SK-N-SH (cell line): ENCODE data around the gene DAB1. TPM values are rescaled to one million over a fixed set of nuclear protein-coding genes. Genes with fewer than 3 reads are reported as not detected.
A peak's percentile ranks its signal among the peaks of the same experiment; 100 is the strongest.

Experiments
- CTCF ChIA-PET: fragments of 300-600, 350-600 bp; formaldehyde crosslinking; extraction: SDS; loops from one replicate; lab custom pipeline; 2021; lab: Yijun Ruan, JAX
- POLR2A ChIA-PET: fragments of 350-600 bp; sonication (Branson Sonifier 250); formaldehyde crosslinking; extraction: SDS; loops from one replicate; lab custom pipeline; 2020; ENCODE audit warnings: antibody characterized with exemption, inconsistent platforms; lab: Yijun Ruan, JAX
- DNase-seq: peaks from one replicate; pipeline ENCODE4 v3.0.0; 2012
- H2AFZ ChIP-seq: fragments of 200-600 bp; sonication (generic); 2 replicates; pipeline ENCODE4 v1.8.1; 2016; ENCODE audit warnings: antibody characterized with exemption, mild to moderate bottlenecking, low read depth
- H3F3A ChIP-seq: fragments of 200-600 bp; sonication (generic); replicated peaks from 2 replicates; pipeline ENCODE3; 2016; ENCODE audit warnings: antibody characterized with exemption, mild to moderate bottlenecking; ENCODE audit not compliant: insufficient read depth
- H3K27ac ChIP-seq, 2 experiments: fragments of 200-500 bp in 1 of 2; fragments of 200-600 bp in 1 of 2; sonication (Bioruptor generic) in 1 of 2; sonication (generic), shearing (Covaris generic) in 1 of 2; 2 replicates each; pipeline versions ENCODE4 v1.5.1 to v1.6.1; 2014 to 2016; ENCODE audit warnings: low read depth in 2 of 2, inconsistent platforms in 1 of 2, low read length in 1 of 2, mild to moderate bottlenecking in 1 of 2, mixed read lengths in 1 of 2
- H3K27me3 ChIP-seq: fragments of 200-600 bp; sonication (generic), shearing (Covaris generic); 2 replicates; pipeline ENCODE4 v1.6.1; 2016; ENCODE audit warnings: mixed run types; ENCODE audit not compliant: insufficient read depth
- H3K36me3 ChIP-seq, 2 experiments: fragments of 200-500 bp in 1 of 2; fragments of 200-600 bp in 1 of 2; sonication (Bioruptor generic) in 1 of 2; sonication (generic) in 1 of 2; replicated peaks in 1 of 2; 2 replicates each; pipeline versions ENCODE3 to v1.5.1; 2014 to 2016; ENCODE audit warnings: low read length in 1 of 2, mild to moderate bottlenecking in 1 of 2; ENCODE audit not compliant: insufficient read depth in 2 of 2, control insufficient read depth in 1 of 2
- H3K4me1 ChIP-seq, 2 experiments: fragments of 200-500 bp in 1 of 2; fragments of 200-600 bp in 1 of 2; sonication (Bioruptor generic) in 1 of 2; sonication (generic), shearing (Covaris generic) in 1 of 2; 2 replicates each; pipeline versions ENCODE4 v1.5.1 to v1.6.1; 2014 to 2016; ENCODE audit warnings: low read depth in 1 of 2, low read length in 1 of 2, mixed run types in 1 of 2; ENCODE audit not compliant: insufficient read depth in 2 of 2, control insufficient read depth in 1 of 2
- H3K4me2 ChIP-seq: fragments of 200-600 bp; sonication (generic), shearing (Covaris generic); 2 replicates; pipeline ENCODE4 v1.6.1; 2017; ENCODE audit warnings: mixed run types
- H3K4me3 ChIP-seq, 2 experiments: fragments of 200-500 bp in 1 of 2; fragments of 200-600 bp in 1 of 2; sonication (Bioruptor generic) in 1 of 2; sonication (generic), shearing (Covaris generic) in 1 of 2; 2 replicates each; pipeline versions ENCODE4 v1.5.1 to v1.8.1; 2014 to 2016; ENCODE audit warnings: low read depth in 2 of 2, inconsistent platforms in 1 of 2, low read length in 1 of 2, mild to moderate bottlenecking in 1 of 2, mixed read lengths in 1 of 2, moderate library complexity in 1 of 2
- H3K79me2 ChIP-seq: fragments of 200-600 bp; sonication (generic); 2 replicates; pipeline ENCODE4 v1.8.1; 2017; ENCODE audit warnings: mild to moderate bottlenecking; ENCODE audit not compliant: insufficient read depth
- H3K9ac ChIP-seq: fragments of 200-600 bp; sonication (generic); 2 replicates; pipeline ENCODE4 v1.6.1; 2017; ENCODE audit warnings: mixed run types
- H3K9me2 ChIP-seq: fragments of 200-600 bp; sonication (generic); 2 replicates; pipeline ENCODE4 v1.6.1; 2017; ENCODE audit warnings: mixed run types
- H3K9me3 ChIP-seq: fragments of 200-600 bp; sonication (generic); 2 replicates; pipeline ENCODE4 v1.6.1; 2017; ENCODE audit warnings: mixed run types, mild to moderate bottlenecking, moderate library complexity
- H4K20me1 ChIP-seq: fragments of 200-600 bp; sonication (generic); 2 replicates; pipeline ENCODE4 v1.6.1; 2017; ENCODE audit warnings: mild to moderate bottlenecking, mixed run types; ENCODE audit not compliant: insufficient read depth
- CHD2 ChIP-seq: fragments of 150-350 bp; IDR thresholded peaks from 2 replicates; pipeline ENCODE4 v1.6.1; 2018; ENCODE audit warnings: low read length; ENCODE audit not compliant: partially characterized antibody
- ELF1 ChIP-seq: IDR thresholded peaks from 2 replicates; pipeline ENCODE4 v1.4.0; 2012
- GABPA ChIP-seq: IDR thresholded peaks from 2 replicates; pipeline ENCODE4 v1.4.0; 2012; ENCODE audit warnings: low read depth, mild to moderate bottlenecking
- GATA2 ChIP-seq: sonication (generic); formaldehyde crosslinking; IDR thresholded peaks from 2 replicates; pipeline ENCODE4 v1.5.0; 2020; ENCODE audit warnings: mild to moderate bottlenecking, missing genetic modification reagents
- JUND ChIP-seq: IDR thresholded peaks from 2 replicates; pipeline ENCODE4 v1.4.0; 2012
- MXI1 ChIP-seq: IDR thresholded peaks from 2 replicates; pipeline ENCODE4 v1.6.1; 2012; ENCODE audit warnings: mild to moderate bottlenecking, low read depth, low read length, improper control_type of control experiment
- NRF1 ChIP-seq: IDR thresholded peaks from 2 replicates; pipeline ENCODE4 v1.6.1; 2012; ENCODE audit warnings: low read depth, mild to moderate bottlenecking, low read length
- PBX3 ChIP-seq: IDR thresholded peaks from 2 replicates; pipeline ENCODE4; 2012
- POLR2AphosphoS5 ChIP-seq: IDR thresholded peaks from 2 replicates; pipeline ENCODE4 v1.6.1; 2012; ENCODE audit warnings: low read depth, low read length
- RAD21 ChIP-seq: IDR thresholded peaks from 2 replicates; pipeline ENCODE4 v1.6.1; 2012; ENCODE audit warnings: mild to moderate bottlenecking, low read length
- RCOR1 ChIP-seq: fragments of 150-350 bp; IDR thresholded peaks from 2 replicates; pipeline ENCODE4 v1.6.1; 2017; ENCODE audit warnings: antibody characterized with exemption, low read length
- REST ChIP-seq: IDR thresholded peaks from 2 replicates; pipeline ENCODE4 v1.6.1; 2012; ENCODE audit warnings: mild to moderate bottlenecking, low read depth, low read length, moderate library complexity
- SMC3 ChIP-seq: IDR thresholded peaks from 2 replicates; pipeline ENCODE4 v1.6.1; 2012; ENCODE audit warnings: low read depth, low read length, improper control_type of control experiment
- TCF12 ChIP-seq: IDR thresholded peaks from 2 replicates; pipeline ENCODE4 v1.4.0; 2012
- YY1 ChIP-seq: IDR thresholded peaks from 2 replicates; pipeline ENCODE4 v1.4.0; 2012; ENCODE audit warnings: low read depth, mild to moderate bottlenecking
- WGBS: methylation state at CpG from one replicate; pipeline ENCODE4 v1.1.6; 2017; ENCODE audit warnings: low lambda C conversion rate; 5-methylcytosine and 5-hydroxymethylcytosine counted together
- polyA plus RNA-seq, 3 experiments: library from polyadenylated mRNA; depleted of rRNA; stranded (reverse); fragments of >200 nt; gene quantifications; 2 replicates each; pipeline ENCODE4 v1.2.3, GENCODE V29; 2012
- TF ChIP-seq, protein P1 (sequence below): IDR thresholded peaks from 2 replicates; pipeline ENCODE4 v1.4.0; 2012; ENCODE audit warnings: low read depth, borderline replicate concordance
- TF ChIP-seq, protein P2 (sequence below): fragments of 150-350 bp; IDR thresholded peaks from 2 replicates; pipeline ENCODE4 v1.6.1; 2017; ENCODE audit warnings: antibody characterized with exemption, low read length, low read depth, borderline replicate concordance
- TF ChIP-seq, protein P3 (sequence below): IDR thresholded peaks from 2 replicates; pipeline ENCODE4 v1.4.0; 2012; ENCODE audit warnings: low read depth

The DAB1 gene
- polyA plus RNA-seq, 1 of the 3 experiments (the other 2 are of a cell fraction), result 2.9 TPM

GRCh38 chr1:57468641-57469523 lies 45.0 kb upstream of the DAB1 start (continued):
- TF ChIP-seq RAD21, result no peak
- TF ChIP-seq, all 33 proteins: peak for 10

DNA sequence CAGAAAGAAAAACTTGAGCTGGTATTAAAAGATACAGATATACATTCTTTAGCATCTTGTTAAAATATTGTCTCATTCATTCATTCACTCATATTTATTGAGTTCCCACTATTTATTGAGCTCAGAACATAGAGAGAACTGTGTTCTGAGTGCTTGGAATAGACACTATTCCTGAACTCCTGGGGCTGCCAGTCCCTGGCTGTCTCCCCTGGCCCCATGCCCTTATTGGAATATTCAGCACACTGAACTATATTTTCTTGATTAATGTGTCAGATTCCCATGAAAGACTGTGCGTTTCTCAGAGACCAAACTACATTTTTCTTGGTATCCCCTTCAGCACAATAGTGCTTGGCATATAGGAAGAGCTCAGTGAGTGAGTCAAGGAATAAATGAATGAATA lies 44.0 kb upstream of the DAB1 start:
- WGBS, result 84% methylated on average over 1 of the region's 1 CpG
- H3K36me3 ChIP-seq, result no peaks in the 10 kb centered on the region
- no peaks in the 10 kb centered on the region for H3K79me2 ChIP-seq
- ChIA-PET CTCF (interaction anchor here (0.6 kb wide), 1 partner anchor 16 kb away, joined by 3 read pairs; no protein-coding TSS in a partner anchor), POLR2A (no interaction called here)
- H2AFZ ChIP-seq, result no peak overlapping the region
- no peaks in the 10 kb centered on the region for H4K20me1 ChIP-seq
- H3K9ac ChIP-seq, result no peak overlapping the region
- no peak for TF ChIP-seq JUND
- TF ChIP-seq, protein P1, sequence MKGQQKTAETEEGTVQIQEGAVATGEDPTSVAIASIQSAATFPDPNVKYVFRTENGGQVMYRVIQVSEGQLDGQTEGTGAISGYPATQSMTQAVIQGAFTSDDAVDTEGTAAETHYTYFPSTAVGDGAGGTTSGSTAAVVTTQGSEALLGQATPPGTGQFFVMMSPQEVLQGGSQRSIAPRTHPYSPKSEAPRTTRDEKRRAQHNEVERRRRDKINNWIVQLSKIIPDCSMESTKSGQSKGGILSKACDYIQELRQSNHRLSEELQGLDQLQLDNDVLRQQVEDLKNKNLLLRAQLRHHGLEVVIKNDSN, result no peak
- no peak for TF ChIP-seq RCOR1
- no peak for TF ChIP-seq REST
- no peak for TF ChIP-seq NRF1
- no peak for TF ChIP-seq CHD2
- no peak for TF ChIP-seq POLR2AphosphoS5
- no peak for TF ChIP-seq PBX3
- no peak for TF ChIP-seq MXI1
- TF ChIP-seq, protein P2, sequence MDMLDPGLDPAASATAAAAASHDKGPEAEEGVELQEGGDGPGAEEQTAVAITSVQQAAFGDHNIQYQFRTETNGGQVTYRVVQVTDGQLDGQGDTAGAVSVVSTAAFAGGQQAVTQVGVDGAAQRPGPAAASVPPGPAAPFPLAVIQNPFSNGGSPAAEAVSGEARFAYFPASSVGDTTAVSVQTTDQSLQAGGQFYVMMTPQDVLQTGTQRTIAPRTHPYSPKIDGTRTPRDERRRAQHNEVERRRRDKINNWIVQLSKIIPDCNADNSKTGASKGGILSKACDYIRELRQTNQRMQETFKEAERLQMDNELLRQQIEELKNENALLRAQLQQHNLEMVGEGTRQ, result no peak
- TF ChIP-seq YY1, result no peak
- TF ChIP-seq SMC3, result no peak
- TF ChIP-seq TCF12, result no peak
- no peak for TF ChIP-seq ELF1
- TF ChIP-seq, protein P3, sequence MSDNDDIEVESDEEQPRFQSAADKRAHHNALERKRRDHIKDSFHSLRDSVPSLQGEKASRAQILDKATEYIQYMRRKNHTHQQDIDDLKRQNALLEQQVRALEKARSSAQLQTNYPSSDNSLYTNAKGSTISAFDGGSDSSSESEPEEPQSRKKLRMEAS, result no peak
- no peak for TF ChIP-seq GATA2 (CRISPR knock-in tag)
- TF ChIP-seq GABPA, result no peak
- peaks cover 4 to 42% of the 10 kb centered on the region in 2 experiments for H3K4me1 ChIP-seq
- no peak overlapping the region for H3K4me3 ChIP-seq
- H3K27me3 ChIP-seq, result no peaks in the 10 kb centered on the region
- H3K9me3 ChIP-seq, result no peaks in the 10 kb centered on the region
- H3K9me2 ChIP-seq, result no peaks in the 10 kb centered on the region
- peak overlapping the region in 1 of 2 experiments; percentile 47; a peak in 2 of 4 replicates for H3K27ac ChIP-seq
- H3K4me2 ChIP-seq, result no peak overlapping the region
- H3F3A ChIP-seq, result peaks cover 12% of the 10 kb centered on the region
- no peak for DNase-seq
